ENCODE data around the gene ST6GALNAC4. TPM values are rescaled to one million over a fixed set of nuclear protein-coding genes. Genes with fewer than 3 reads are reported as not detected.
"Not testable (repeated sequence)": the region's sequence is repeated elsewhere in the genome, so short reads cannot be mapped to it uniquely, and the experiment has no call there.

The ST6GALNAC4 gene
- polyA plus RNA-seq, 1 donor = 48.9 TPM

GRCh38 chr9:127885508-127886281 lies 31.1 kb downstream of the ST6GALNAC4 start:
- DNase-seq (ENCODE audit: low read depth) = no peak

- no peak for DNase-seq (ENCODE audit: low read depth)
Observed at GRCh38 chr9:127884976-127885490, 31.8 kb downstream of the ST6GALNAC4 start.

- no peak for DNase-seq (ENCODE audit: low read depth)
Observed at GRCh38 chr9:127884427-127884911, 32.4 kb downstream of the ST6GALNAC4 start.

GRCh38 chr9:127883959-127884358 lies 32.9 kb downstream of the ST6GALNAC4 start:
- DNase-seq (ENCODE audit: low read depth) = no peak

GRCh38 chr9:127881715-127882114 lies 35.1 kb downstream of the ST6GALNAC4 start:
- DNase-seq (ENCODE audit: low read depth) = not testable (repeated sequence)

GRCh38 chr9:127880143-127880542 lies 36.7 kb downstream of the ST6GALNAC4 start:
- DNase-seq (ENCODE audit: low read depth) = no peak

GRCh38 chr9:127878652-127879390 lies 38.0 kb downstream of the ST6GALNAC4 start:
- no peak for DNase-seq (ENCODE audit: low read depth)

GRCh38 chr9:127878001-127878651 lies 38.7 kb downstream of the ST6GALNAC4 start:
- DNase-seq (ENCODE audit: low read depth) = no peak

- no peak for DNase-seq (ENCODE audit: low read depth)
Observed at GRCh38 chr9:127877566-127877998, 39.3 kb downstream of the ST6GALNAC4 start, which contains the start of gene AK1. Gene AK1 (minus strand): TSS chr9:127877675. CDS start chr9:127874617, 3,058 bp downstream.

- DNase-seq (ENCODE audit: low read depth) = no peak
Observed at GRCh38 chr9:127876764-127877562, 39.9 kb downstream of the ST6GALNAC4 start.

- no peak for DNase-seq (ENCODE audit: low read depth)
Observed at GRCh38 chr9:127876026-127876763, 40.6 kb downstream of the ST6GALNAC4 start.

GRCh38 chr9:127875306-127875966 lies 41.4 kb downstream of the ST6GALNAC4 start:
- no peak for DNase-seq (ENCODE audit: low read depth)

GRCh38 chr9:127874301-127875221 lies 42.3 kb downstream of the ST6GALNAC4 start:
- no peak for DNase-seq (ENCODE audit: low read depth)

- DNase-seq (ENCODE audit: low read depth) = no peak
Observed at GRCh38 chr9:127873886-127874285, 43.0 kb downstream of the ST6GALNAC4 start.

- DNase-seq (ENCODE audit: low read depth) = no peak
Observed at GRCh38 chr9:127873223-127873691, 43.6 kb downstream of the ST6GALNAC4 start.

- DNase-seq (ENCODE audit: low read depth) = no peak
Observed at GRCh38 chr9:127872369-127873222, 44.2 kb downstream of the ST6GALNAC4 start.

- DNase-seq (ENCODE audit: low read depth) = no peak
Observed at GRCh38 chr9:127871531-127871930, 45.3 kb downstream of the ST6GALNAC4 start.

- DNase-seq (ENCODE audit: low read depth) = no peak
Observed at GRCh38 chr9:127870887-127871286, 46.0 kb downstream of the ST6GALNAC4 start.
